ENCODE results near the gene PPP1R9B. TPM values are rescaled to one million over a fixed set of nuclear protein-coding genes. Genes with fewer than 3 reads are reported as not detected.

Gene PPP1R9B
- total RNA-seq, 4 donors from 2014 or later: 23.3 to 38.1 (median 30.8) TPM

DNA sequence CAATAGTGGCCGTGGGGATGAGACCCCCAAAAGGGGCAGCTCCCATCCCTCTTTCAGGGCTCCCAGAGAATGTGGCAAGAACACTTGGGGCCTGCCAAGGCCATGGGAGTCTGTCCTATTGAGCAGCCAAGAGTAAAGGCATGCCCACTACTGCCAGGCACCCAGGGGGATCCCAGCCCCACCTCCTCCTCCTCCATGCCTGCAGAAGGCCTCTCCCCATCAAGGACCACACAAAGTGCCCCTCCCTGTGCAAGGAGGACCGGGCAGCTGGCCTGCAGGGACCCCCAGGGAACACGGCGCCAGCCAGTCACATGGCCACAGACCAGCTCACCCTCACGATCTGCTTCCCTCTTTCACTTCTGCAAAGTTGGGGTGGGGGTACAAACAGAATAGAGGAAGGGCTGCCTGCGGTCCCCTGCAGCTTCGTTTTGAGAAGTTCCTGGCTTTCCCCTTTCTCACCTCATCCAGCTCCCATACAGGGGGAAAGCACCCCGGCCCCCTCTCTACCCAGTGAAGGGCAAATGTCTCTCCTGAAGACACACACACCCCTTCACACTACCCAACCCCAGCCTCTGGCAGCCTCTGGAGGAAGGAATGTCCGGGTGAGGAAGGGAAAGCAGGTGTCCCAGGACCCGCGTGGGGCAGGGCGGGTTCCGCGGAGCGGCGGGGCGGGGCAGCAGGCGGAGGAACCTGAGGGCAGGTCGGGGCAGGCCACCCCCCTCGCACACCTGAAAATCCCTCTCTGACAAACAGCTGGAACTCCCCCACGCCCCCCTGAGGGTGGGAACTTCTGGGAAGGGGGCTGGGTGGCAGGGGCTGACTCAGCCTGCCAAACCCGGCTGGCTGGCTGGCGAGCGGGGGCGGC, 2.0 kb downstream of the PPP1R9B start:
- peak overlapping the region; percentile 48 to 97 (median 93) for H3K27ac ChIP-seq
- 0% methylated on average over 6 of the region's 25 CpGs; no CpG with 5 or more reads in 1 of the 2 donors for WGBS, 2 donors (ENCODE audit: low coverage in 1 of 2)
- H3K9me3 ChIP-seq: no peaks in the 10 kb centered on the region
- peak overlapping the region; percentile 47 to 89 for H3K4me3 ChIP-seq
- H3K27me3 ChIP-seq: no peaks in the 10 kb centered on the region
- TF ChIP-seq POLR2AphosphoS5 (IDR thresholded peaks at IDR 0.05) (peak; percentile 50), EP300 (IDR thresholded peaks at IDR 0.05) (no peak), POLR2A (IDR thresholded peaks at IDR 0.05) (no peak), CTCF (IDR thresholded peaks at IDR 0.05) (peak in 3 of 4 experiments; percentile 8 to 50 (median 38))
- peaks cover 0 to 83% (median 44%) of the 10 kb centered on the region in 3 donors for H3K4me1 ChIP-seq
- H3K36me3 ChIP-seq: peaks cover 0 to 21% of the 10 kb centered on the region in 2 donors
- no peak for ATAC-seq

DNA sequence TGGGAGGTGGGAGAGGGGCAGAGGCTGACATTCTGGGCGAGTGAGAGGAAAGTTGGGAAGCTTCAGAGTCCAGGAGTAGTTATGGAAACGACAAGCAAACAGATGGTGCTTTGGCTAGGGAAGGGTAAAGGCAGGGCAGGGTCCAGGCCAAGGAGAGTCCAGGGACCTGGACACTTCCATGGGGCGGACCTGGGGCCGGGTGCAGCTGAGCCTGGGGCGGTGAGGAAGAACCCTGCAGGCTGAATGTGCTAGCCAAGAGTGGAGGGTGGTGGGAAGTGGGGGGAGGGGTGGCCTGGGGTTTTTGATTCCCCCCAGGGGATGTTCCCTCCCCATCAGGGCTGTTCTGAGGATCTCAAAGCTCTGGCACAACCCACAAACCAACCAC, 2.6 kb downstream of the PPP1R9B start:
- H3K9me3 ChIP-seq: no peaks in the 10 kb centered on the region
- 0% methylated on average over 3 to 4 of the region's 5 CpGs for WGBS, 2 donors (ENCODE audit: low coverage in 1 of 2)
- no peak for ATAC-seq
- H3K27me3 ChIP-seq: no peaks in the 10 kb centered on the region
- H3K27ac ChIP-seq: peak overlapping the region in 3 of 4 donors; percentile 91 to 97 (median 95)
- H3K4me3 ChIP-seq: peak overlapping the region; percentile 47 to 89
- H3K36me3 ChIP-seq: peaks cover 0 to 27% of the 10 kb centered on the region in 2 donors
- TF ChIP-seq EP300 (IDR thresholded peaks at IDR 0.05) (no peak), POLR2A (IDR thresholded peaks at IDR 0.05) (no peak), POLR2AphosphoS5 (IDR thresholded peaks at IDR 0.05) (no peak), CTCF (IDR thresholded peaks at IDR 0.05) (no peak)
- peaks cover 0 to 83% (median 42%) of the 10 kb centered on the region in 3 donors for H3K4me1 ChIP-seq

GRCh38 chr17:50146927-50147665, 3.4 kb downstream of the PPP1R9B start:
- H3K36me3 ChIP-seq: peaks cover 0 to 35% of the 10 kb centered on the region in 2 donors
- H3K27ac ChIP-seq: peak overlapping the region in 3 of 4 donors; percentile 91 to 97 (median 95)
- H3K4me1 ChIP-seq: peaks cover 0 to 83% (median 36%) of the 10 kb centered on the region in 3 donors
- 7 to 18% methylated on average over 3 to 9 of the region's 15 CpGs for WGBS, 2 donors (ENCODE audit: low coverage in 1 of 2)
- no peak for TF ChIP-seq POLR2A (IDR thresholded peaks at IDR 0.05)
- H3K27me3 ChIP-seq: no peaks in the 10 kb centered on the region
- peak overlapping the region; percentile 47 to 89 for H3K4me3 ChIP-seq
- ATAC-seq: no peak
- H3K9me3 ChIP-seq: no peaks in the 10 kb centered on the region

GRCh38 chr17:50146230-50146926, 4.1 kb downstream of the PPP1R9B start:
- Histone ChIP-seq H3K9me3 (no peaks in the 10 kb centered on the region), H3K27ac (peak overlapping the region in 3 of 4 donors; percentile 91 to 97 (median 95)), H3K27me3 (no peaks in the 10 kb centered on the region), H3K4me3 (peak overlapping the region in 1 of 2 donors; percentile 89), H3K36me3 (peaks cover 0 to 42% of the 10 kb centered on the region in 2 donors), H3K4me1 (peaks cover 0 to 81% (median 36%) of the 10 kb centered on the region in 3 donors)
- no CpG with 5 or more reads among the region's 10 CpGs for WGBS, 2 donors (ENCODE audit: low coverage in 1 of 2)
- ATAC-seq: no peak
- TF ChIP-seq EP300 (IDR thresholded peaks at IDR 0.05): no peak
- TF ChIP-seq POLR2A (IDR thresholded peaks at IDR 0.05): no peak
- no peak for TF ChIP-seq POLR2AphosphoS5 (IDR thresholded peaks at IDR 0.05)
- TF ChIP-seq CTCF (IDR thresholded peaks at IDR 0.05): no peak
